Measurements from ENCODE around the gene KRT75. TPM values are rescaled to one million over a fixed set of nuclear protein-coding genes. Genes with fewer than 3 reads are reported as not detected.
"Not testable (repeated sequence)": the region's sequence is repeated elsewhere in the genome, so short reads cannot be mapped to it uniquely, and the experiment has no call there.

The KRT75 gene
- total and polyA plus RNA-seq, 12 donors = not detected

- DNase-seq = no peak
- TF ChIP-seq CTCF (IDR thresholded peaks at IDR 0.05) = no peak
- TF ChIP-seq POLR2A (IDR thresholded peaks at IDR 0.05) = no peak
- WGBS, 4 donors = 42 to 55% (median 45%) methylated on average over 3 of the region's 3 CpGs
- intact Hi-C loops (cut with DNase I) = no loop called here
- H3K9me3 ChIP-seq (replicated peaks in 1 of 3) = no peaks in the 10 kb centered on the region
- H3K27ac ChIP-seq = no peak overlapping the region
- no peaks in the 10 kb centered on the region for H3K27me3 ChIP-seq
- H3K4me3 ChIP-seq = no peak overlapping the region
- H3K36me3 ChIP-seq (replicated peaks in 1 of 2) = no peaks in the 10 kb centered on the region
- no peaks in the 10 kb centered on the region for H3K4me1 ChIP-seq (replicated peaks in 1 of 2)
Measured at GRCh38 chr12:52448228-52448627, 14.1 kb upstream of the KRT75 start.

- H3K4me1 ChIP-seq (replicated peaks in 1 of 2); H3K27ac ChIP-seq; H3K4me3 ChIP-seq; intact Hi-C loops (cut with DNase I); H3K9me3 ChIP-seq (replicated peaks in 1 of 3); H3K36me3 ChIP-seq (replicated peaks in 1 of 2); H3K27me3 ChIP-seq; DNase-seq: not testable (repeated sequence)
- WGBS, 4 donors = 87 to 94% (median 91%) methylated on average over 5 to 11 of the region's 11 CpGs
Measured at GRCh38 chr12:52447196-52447595, 13.0 kb upstream of the KRT75 start.

- intact Hi-C loops (cut with DNase I) = no loop called here
- H3K9me3 ChIP-seq (replicated peaks in 1 of 3) = no peaks in the 10 kb centered on the region
- TF ChIP-seq CTCF (IDR thresholded peaks at IDR 0.05) (no peak), POLR2A (IDR thresholded peaks at IDR 0.05) (no peak)
- H3K36me3 ChIP-seq (replicated peaks in 1 of 2) = no peaks in the 10 kb centered on the region
- DNase-seq = no peak
- no peak overlapping the region for H3K27ac ChIP-seq
- no peaks in the 10 kb centered on the region for H3K27me3 ChIP-seq
- H3K4me3 ChIP-seq = no peak overlapping the region
- H3K4me1 ChIP-seq (replicated peaks in 1 of 2) = no peaks in the 10 kb centered on the region
- WGBS, 4 donors = 72 to 79% (median 76%) methylated on average over 6 of the region's 6 CpGs
Measured at GRCh38 chr12:52446367-52447045, 12.3 kb upstream of the KRT75 start.

GRCh38 chr12:52445876-52446275 is 11.7 kb upstream of the KRT75 start:
- H3K4me1 ChIP-seq (replicated peaks in 1 of 2) = no peaks in the 10 kb centered on the region
- no peak for DNase-seq
- H3K36me3 ChIP-seq (replicated peaks in 1 of 2) = no peaks in the 10 kb centered on the region
- no peaks in the 10 kb centered on the region for H3K9me3 ChIP-seq (replicated peaks in 1 of 3)
- no peak overlapping the region for H3K27ac ChIP-seq
- H3K4me3 ChIP-seq = no peak overlapping the region
- 42 to 52% (median 47%) methylated on average over 3 of the region's 3 CpGs for WGBS, 4 donors
- intact Hi-C loops (cut with DNase I) = no loop called here
- TF ChIP-seq CTCF (IDR thresholded peaks at IDR 0.05) (no peak), POLR2A (IDR thresholded peaks at IDR 0.05) (no peak)
- H3K27me3 ChIP-seq = no peaks in the 10 kb centered on the region

Measured in adrenal gland (tissue), 12 donors.